Epithelial cell of esophagus (primary cell): ENCODE data around the gene PTOV1.
"Not testable (repeated sequence)": the region's sequence is repeated elsewhere in the genome, so short reads cannot be mapped to it uniquely, and the experiment has no call there.

ENCODE experiments used
- DNase-seq: peaks from one replicate; pipeline ENCODE4 v3.0.0; 2010; ENCODE audit warnings: low read depth
- H3K4me3 ChIP-seq: 2 replicates; pipeline ENCODE4 v1.5.1; 2011; ENCODE audit warnings: mild to moderate bottlenecking, low read length, control low read depth
- TF ChIP-seq, protein P1 (sequence below): IDR thresholded peaks from 2 replicates; pipeline ENCODE4 v1.5.1; 2011; ENCODE audit warnings: low read depth, mild to moderate bottlenecking, low read length, control low read depth, inconsistent platforms; ENCODE audit not compliant: insufficient read depth; ENCODE audit errors: missing control alignments

PTOV1 gene

DNA sequence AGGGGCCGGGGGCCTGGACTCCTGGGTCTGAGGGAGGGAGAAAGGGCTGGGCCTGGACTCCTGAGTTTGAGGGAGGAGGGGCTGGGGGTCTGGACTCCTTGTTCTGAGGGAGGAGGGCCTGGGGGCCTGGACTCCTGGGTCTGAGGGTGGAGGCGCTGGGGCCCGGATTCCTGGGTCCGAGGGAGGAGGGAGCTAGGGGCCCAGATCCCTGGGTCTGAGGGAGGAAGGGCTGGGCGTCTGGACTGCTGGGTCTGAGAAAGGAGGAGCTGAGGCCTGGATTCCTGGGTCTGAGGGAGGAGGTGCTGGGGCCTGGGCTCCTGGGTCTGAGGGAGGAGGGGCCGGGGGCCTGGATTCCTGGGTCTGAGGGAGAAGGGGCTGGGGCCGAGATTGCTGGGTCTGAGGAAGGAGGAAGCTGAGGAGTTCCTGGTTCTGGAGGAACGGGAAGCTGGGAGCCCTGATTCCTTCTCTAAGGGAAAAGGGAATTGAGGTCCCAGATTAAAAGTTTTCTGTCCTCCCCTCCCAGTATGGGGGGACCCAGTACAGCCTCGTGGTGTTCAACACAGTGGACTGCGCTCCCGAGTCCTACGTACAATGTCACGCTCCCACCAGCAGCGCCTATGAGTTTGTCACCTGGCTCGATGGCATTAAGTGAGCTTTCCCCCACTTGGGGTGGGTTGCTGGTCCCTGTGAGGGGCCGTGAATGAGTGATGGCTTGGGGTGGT, 32.1 kb upstream of the PTOV1 start:
- TF ChIP-seq, protein P1, sequence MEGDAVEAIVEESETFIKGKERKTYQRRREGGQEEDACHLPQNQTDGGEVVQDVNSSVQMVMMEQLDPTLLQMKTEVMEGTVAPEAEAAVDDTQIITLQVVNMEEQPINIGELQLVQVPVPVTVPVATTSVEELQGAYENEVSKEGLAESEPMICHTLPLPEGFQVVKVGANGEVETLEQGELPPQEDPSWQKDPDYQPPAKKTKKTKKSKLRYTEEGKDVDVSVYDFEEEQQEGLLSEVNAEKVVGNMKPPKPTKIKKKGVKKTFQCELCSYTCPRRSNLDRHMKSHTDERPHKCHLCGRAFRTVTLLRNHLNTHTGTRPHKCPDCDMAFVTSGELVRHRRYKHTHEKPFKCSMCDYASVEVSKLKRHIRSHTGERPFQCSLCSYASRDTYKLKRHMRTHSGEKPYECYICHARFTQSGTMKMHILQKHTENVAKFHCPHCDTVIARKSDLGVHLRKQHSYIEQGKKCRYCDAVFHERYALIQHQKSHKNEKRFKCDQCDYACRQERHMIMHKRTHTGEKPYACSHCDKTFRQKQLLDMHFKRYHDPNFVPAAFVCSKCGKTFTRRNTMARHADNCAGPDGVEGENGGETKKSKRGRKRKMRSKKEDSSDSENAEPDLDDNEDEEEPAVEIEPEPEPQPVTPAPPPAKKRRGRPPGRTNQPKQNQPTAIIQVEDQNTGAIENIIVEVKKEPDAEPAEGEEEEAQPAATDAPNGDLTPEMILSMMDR: no peak
- DNase-seq: no peak
- peak overlapping the region; percentile 98 for H3K4me3 ChIP-seq

DNA sequence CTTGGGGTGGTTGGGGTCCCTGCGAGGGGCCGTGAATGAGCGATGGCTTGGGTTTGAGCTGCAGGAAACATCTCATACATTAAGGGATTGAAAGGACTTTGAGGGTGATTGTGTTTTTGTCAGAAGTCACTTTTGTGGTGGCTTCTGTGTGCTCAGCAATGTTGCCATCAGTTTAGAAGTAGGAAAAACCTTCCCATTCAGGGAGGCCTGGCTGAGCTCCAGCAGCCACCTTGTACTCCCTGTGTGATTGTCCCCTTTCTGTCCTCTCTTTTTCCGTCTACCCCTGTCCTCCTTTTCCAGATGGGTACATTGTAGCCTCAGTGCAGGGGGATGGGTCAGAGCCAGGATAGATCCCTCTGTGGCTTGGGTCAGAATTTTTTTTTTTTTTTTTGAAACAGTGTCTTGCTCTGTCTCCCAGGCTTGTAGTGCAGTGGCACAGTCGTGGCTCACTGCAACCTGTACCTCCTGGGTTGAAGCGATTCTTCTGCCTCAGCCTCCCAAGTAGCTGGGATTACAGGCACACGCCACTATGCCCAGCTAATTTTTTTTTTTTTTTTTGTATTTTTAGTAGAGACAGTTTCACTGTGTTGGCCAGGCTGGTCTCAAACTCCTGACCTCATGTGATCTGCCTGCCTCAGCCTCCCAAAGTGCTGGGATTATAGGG, 31.4 kb upstream of the PTOV1 start:
- DNase-seq: not testable (repeated sequence)
- peak overlapping the region; percentile 98 for H3K4me3 ChIP-seq

DNA sequence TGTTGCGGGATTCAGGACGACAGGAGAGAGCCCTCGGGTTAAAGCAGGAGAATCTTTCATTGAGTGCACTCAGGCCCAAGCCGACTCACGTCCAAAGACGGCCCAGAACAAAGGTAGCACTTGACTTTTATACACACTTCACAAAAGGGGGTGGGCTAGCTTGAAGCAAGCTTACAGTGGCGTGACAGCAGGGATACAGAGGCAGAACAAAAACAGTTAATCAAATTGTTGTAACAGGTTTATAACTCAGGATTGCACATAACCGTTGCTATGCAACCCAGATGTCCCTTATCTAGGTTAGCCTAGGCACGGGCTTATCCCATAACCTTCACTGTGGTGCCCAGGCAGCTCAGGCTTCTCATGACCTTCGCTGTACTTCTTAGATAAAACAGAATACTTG, 30.8 kb upstream of the PTOV1 start:
- no peak overlapping the region for H3K4me3 ChIP-seq
- TF ChIP-seq, protein P1: no peak
- no peak for DNase-seq

DNA sequence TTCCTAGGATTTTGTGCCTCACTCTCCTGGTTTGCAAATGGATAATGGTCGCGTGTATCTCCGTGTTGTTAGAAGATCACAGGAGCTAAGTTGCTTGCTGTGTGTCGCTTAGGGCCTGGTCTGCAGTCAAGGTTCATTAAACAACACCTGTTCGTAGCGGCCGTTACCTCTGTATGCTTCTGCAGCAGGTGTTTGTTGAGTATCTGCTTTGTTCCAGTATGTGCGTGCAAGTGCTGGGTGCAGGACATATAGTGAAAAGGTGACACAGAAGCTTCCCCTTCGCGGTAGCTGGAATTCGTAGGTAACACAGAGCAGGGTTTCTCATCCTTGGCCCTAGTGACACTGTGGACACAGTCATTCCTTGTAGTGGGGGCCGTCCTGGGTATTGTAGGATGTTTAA, 27.5 kb upstream of the PTOV1 start:
- TF ChIP-seq, protein P1: no peak
- DNase-seq: no peak
- H3K4me3 ChIP-seq: no peak overlapping the region

DNA sequence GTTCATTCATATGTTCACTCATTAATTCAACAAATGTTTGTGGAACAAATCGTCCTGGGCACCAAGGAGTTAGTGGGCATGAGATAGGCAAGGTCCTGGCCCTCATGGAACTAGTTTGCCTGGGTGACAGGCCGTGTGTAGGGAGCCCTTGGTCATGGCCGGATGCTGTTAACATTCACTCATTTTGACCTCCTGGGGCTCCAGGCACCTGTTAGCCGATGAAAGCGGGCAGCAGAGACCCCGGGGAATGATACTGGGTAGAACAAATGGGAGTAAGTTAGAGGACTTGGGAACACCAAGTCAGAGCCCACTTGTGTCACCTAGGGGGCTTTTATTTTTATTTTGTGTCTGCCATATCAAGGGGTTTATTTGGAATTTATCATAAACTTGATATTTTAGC, 26.3 kb upstream of the PTOV1 start:
- DNase-seq: no peak
- TF ChIP-seq, protein P1: no peak
- no peak overlapping the region for H3K4me3 ChIP-seq

DNA sequence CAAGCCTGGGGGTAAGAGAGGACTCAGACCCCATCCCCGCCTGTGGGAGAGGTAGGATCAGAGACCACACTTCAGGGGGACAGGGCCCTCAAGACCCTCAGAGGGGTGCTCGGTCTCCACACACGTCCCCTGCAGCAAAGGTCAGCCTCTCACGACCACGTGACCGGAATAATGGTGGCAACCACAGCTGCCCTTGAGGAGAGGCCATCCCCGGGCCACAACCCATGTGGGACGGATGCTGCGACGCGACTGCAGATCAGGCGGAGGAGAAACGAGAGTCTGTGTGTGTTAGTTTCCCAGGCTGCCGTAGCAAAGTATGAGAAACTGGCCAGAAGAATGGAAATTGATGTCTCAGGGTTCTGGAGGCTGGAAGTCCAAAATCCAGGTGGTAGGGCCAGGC, 23.9 kb upstream of the PTOV1 start:
- no peak overlapping the region for H3K4me3 ChIP-seq
- TF ChIP-seq, protein P1: no peak
- DNase-seq: no peak

DNA sequence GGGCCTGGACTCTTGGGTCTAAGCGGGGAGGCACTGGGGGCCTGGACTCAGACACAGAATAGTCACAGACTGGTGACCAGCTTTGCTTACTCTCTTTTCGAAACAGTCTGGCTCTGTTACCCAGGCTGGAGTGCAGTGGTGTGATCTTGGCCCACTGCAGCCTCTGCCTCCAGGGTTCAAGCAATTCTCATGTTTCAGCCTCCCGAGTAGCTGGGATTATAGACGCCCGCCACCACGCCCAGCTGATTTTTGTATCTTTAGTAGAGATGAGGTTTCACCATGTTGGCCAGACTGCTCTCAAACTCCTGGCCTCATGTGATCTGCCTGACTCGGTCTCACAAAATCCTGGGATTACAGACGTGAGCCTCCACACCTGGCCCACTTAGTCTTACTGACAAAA, 21.8 kb upstream of the PTOV1 start:
- TF ChIP-seq, protein P1: no peak
- H3K4me3 ChIP-seq: no peak overlapping the region
- no peak for DNase-seq
